IPS-20b (cell line): ENCODE results near the gene FYCO1.

ENCODE experiments used
- H3K27ac ChIP-seq: one replicate; pipeline ENCODE4 v1.5.1; 2013; ENCODE audit warnings: low read length
- H3K27me3 ChIP-seq: 2 replicates; pipeline ENCODE4 v1.6.1; 2013; ENCODE audit warnings: mild to moderate bottlenecking, low read length, inconsistent platforms; ENCODE audit not compliant: insufficient read depth
- H3K36me3 ChIP-seq: 2 replicates; pipeline ENCODE4 v1.6.1; 2013; ENCODE audit warnings: low read depth, mild to moderate bottlenecking, inconsistent platforms, low read length, moderate library complexity; ENCODE audit not compliant: insufficient read depth
- H3K4me1 ChIP-seq: 2 replicates; pipeline ENCODE4 v1.6.1; 2013; ENCODE audit warnings: mild to moderate bottlenecking, control low read depth, inconsistent platforms, low read length, moderate library complexity; ENCODE audit not compliant: insufficient read depth
- H3K4me3 ChIP-seq: 2 replicates; pipeline ENCODE4 v1.5.1; 2013; ENCODE audit warnings: mild to moderate bottlenecking, low read length, inconsistent platforms
- H3K9ac ChIP-seq: 2 replicates; pipeline ENCODE4 v1.6.1; 2013; ENCODE audit warnings: low read depth, mild to moderate bottlenecking, inconsistent platforms, low read length, moderate library complexity
- H3K9me3 ChIP-seq: 2 replicates; pipeline ENCODE4 v1.6.1; 2013; ENCODE audit warnings: mild to moderate bottlenecking, low read depth, low read length, inconsistent platforms; ENCODE audit not compliant: insufficient read depth

FYCO1 gene

GRCh38 chr3:45979378-45979777 is 16.2 kb downstream of the FYCO1 start:
- H3K9me3 ChIP-seq: no peaks in the 10 kb centered on the region
- no peak overlapping the region for H3K27ac ChIP-seq
- H3K4me1 ChIP-seq: no peaks in the 10 kb centered on the region
- H3K36me3 ChIP-seq: peaks cover 95% of the 10 kb centered on the region
- no peak overlapping the region for H3K9ac ChIP-seq
- H3K27me3 ChIP-seq: no peaks in the 10 kb centered on the region
- H3K4me3 ChIP-seq: no peak overlapping the region

GRCh38 chr3:45978006-45978761 is 17.4 kb downstream of the FYCO1 start:
- H3K27ac ChIP-seq: no peak overlapping the region
- H3K27me3 ChIP-seq: no peaks in the 10 kb centered on the region
- H3K4me3 ChIP-seq: no peak overlapping the region
- H3K4me1 ChIP-seq: no peaks in the 10 kb centered on the region
- no peaks in the 10 kb centered on the region for H3K9me3 ChIP-seq
- no peak overlapping the region for H3K9ac ChIP-seq
- peaks cover 95% of the 10 kb centered on the region for H3K36me3 ChIP-seq

- Histone ChIP-seq H3K36me3 (peaks cover 94% of the 10 kb centered on the region), H3K27ac (no peak overlapping the region), H3K4me1 (no peaks in the 10 kb centered on the region), H3K9me3 (no peaks in the 10 kb centered on the region), H3K9ac (no peak overlapping the region), H3K27me3 (no peaks in the 10 kb centered on the region), H3K4me3 (no peak overlapping the region)
Observed at GRCh38 chr3:45976191-45977091, 19.2 kb downstream of the FYCO1 start.

GRCh38 chr3:45975686-45976085 is 19.9 kb downstream of the FYCO1 start:
- H3K4me1 ChIP-seq: no peaks in the 10 kb centered on the region
- H3K27ac ChIP-seq: no peak overlapping the region

GRCh38 chr3:45974686-45975085 is 20.9 kb downstream of the FYCO1 start:
- Histone ChIP-seq H3K9me3 (no peaks in the 10 kb centered on the region), H3K27ac (no peak overlapping the region), H3K36me3 (peaks cover 91% of the 10 kb centered on the region), H3K4me3 (no peak overlapping the region), H3K9ac (no peak overlapping the region), H3K4me1 (no peaks in the 10 kb centered on the region), H3K27me3 (no peaks in the 10 kb centered on the region)

More at GRCh38 chr3:45975686-45976085, 19.9 kb downstream of the FYCO1 start:
- Histone ChIP-seq H3K27me3 (no peaks in the 10 kb centered on the region), H3K9me3 (no peaks in the 10 kb centered on the region), H3K36me3 (peaks cover 91% of the 10 kb centered on the region), H3K4me3 (no peak overlapping the region), H3K9ac (no peak overlapping the region)

GRCh38 chr3:45972534-45973402 is 22.9 kb downstream of the FYCO1 start:
- H3K27ac ChIP-seq: no peak overlapping the region
- no peak overlapping the region for H3K4me3 ChIP-seq
- no peaks in the 10 kb centered on the region for H3K9me3 ChIP-seq
- H3K9ac ChIP-seq: no peak overlapping the region
- no peaks in the 10 kb centered on the region for H3K27me3 ChIP-seq
- H3K36me3 ChIP-seq: peaks cover 92% of the 10 kb centered on the region
- H3K4me1 ChIP-seq: no peaks in the 10 kb centered on the region; the same call in 1 of the 2 replicates

- H3K4me3 ChIP-seq: no peak overlapping the region
- no peak overlapping the region for H3K9ac ChIP-seq
- no peaks in the 10 kb centered on the region for H3K9me3 ChIP-seq
- no peaks in the 10 kb centered on the region for H3K27me3 ChIP-seq
- no peaks in the 10 kb centered on the region; the same call in 1 of the 2 replicates for H3K4me1 ChIP-seq
- peaks cover 95% of the 10 kb centered on the region for H3K36me3 ChIP-seq
- H3K27ac ChIP-seq: no peak overlapping the region
Observed at GRCh38 chr3:45969953-45970352, 25.7 kb downstream of the FYCO1 start.

- H3K27me3 ChIP-seq: no peaks in the 10 kb centered on the region
- H3K27ac ChIP-seq: no peak overlapping the region
- H3K36me3 ChIP-seq: peaks cover 95% of the 10 kb centered on the region
- H3K9me3 ChIP-seq: no peaks in the 10 kb centered on the region
- H3K4me1 ChIP-seq: no peaks in the 10 kb centered on the region; the same call in 1 of the 2 replicates
- no peak overlapping the region for H3K9ac ChIP-seq
- no peak overlapping the region for H3K4me3 ChIP-seq
Observed at GRCh38 chr3:45969116-45969515, 26.5 kb downstream of the FYCO1 start.

GRCh38 chr3:45968706-45969105 is 26.9 kb downstream of the FYCO1 start:
- H3K9me3 ChIP-seq: no peaks in the 10 kb centered on the region
- H3K27me3 ChIP-seq: no peaks in the 10 kb centered on the region
- H3K36me3 ChIP-seq: peaks cover 96% of the 10 kb centered on the region
- no peaks in the 10 kb centered on the region; the same call in 1 of the 2 replicates for H3K4me1 ChIP-seq
- H3K9ac ChIP-seq: no peak overlapping the region
- H3K4me3 ChIP-seq: no peak overlapping the region
- H3K27ac ChIP-seq: no peak overlapping the region

- peaks cover 96% of the 10 kb centered on the region for H3K36me3 ChIP-seq
- no peak overlapping the region for H3K27ac ChIP-seq
- no peaks in the 10 kb centered on the region for H3K9me3 ChIP-seq
- no peaks in the 10 kb centered on the region for H3K27me3 ChIP-seq
- no peak overlapping the region for H3K9ac ChIP-seq
- H3K4me3 ChIP-seq: no peak overlapping the region
- H3K4me1 ChIP-seq: no peaks in the 10 kb centered on the region; the same call in 1 of the 2 replicates
Observed at GRCh38 chr3:45968149-45968548, 27.5 kb downstream of the FYCO1 start.

- Histone ChIP-seq H3K9ac (no peak overlapping the region), H3K36me3 (peaks cover 96% of the 10 kb centered on the region), H3K27ac (no peak overlapping the region), H3K4me3 (no peak overlapping the region), H3K9me3 (no peaks in the 10 kb centered on the region), H3K27me3 (no peaks in the 10 kb centered on the region), H3K4me1 (no peaks in the 10 kb centered on the region; the same call in 1 of the 2 replicates)
Observed at GRCh38 chr3:45967724-45968123, 27.9 kb downstream of the FYCO1 start.
